Fibroblast of lung (primary cell): Measurements from ENCODE around the gene LDAH.

Source experiments
- CTCF ChIP-seq, 2 donors: IDR thresholded peaks in 1 of 2; conservative IDR thresholded peaks in 1 of 2; 1 replicate in 1 of 2; 2 replicates in 1 of 2; pipeline ENCODE4 v1.5.1; 2011 to 2012; ENCODE audit warnings: low read length in 2 of 2, control low read depth in 1 of 2, inconsistent platforms in 1 of 2, low read depth in 1 of 2, mild to moderate bottlenecking in 1 of 2
- EZH2 ChIP-seq: IDR thresholded peaks from 2 replicates; pipeline ENCODE4 v1.5.1; 2012; ENCODE audit warnings: low read length, control low read depth, mild to moderate bottlenecking; ENCODE audit errors: missing control alignments

- TF ChIP-seq CTCF (conservative IDR thresholded peaks at IDR 0.05 in 1 of 2, IDR thresholded peaks at IDR 0.05 in 1 of 2; ENCODE audit: low read depth in 1 of 2, low read length in 2 of 2) (no peak), EZH2 (no peak)
These were observed 169.0 kb downstream of the LDAH start for GRCh38 chr2:20653695-20654534.
